NCI-H82 treated with DMSO at 0.1 percent for 48 hours (cell line): Measurements from ENCODE around the gene NRP2.

Experiments used
- DNase-seq: peaks from one replicate; lab custom pipeline; 2025; ENCODE audit not compliant: unreplicated experiment; lab: John Stamatoyannopoulos, UW

NRP2 gene

GRCh38 chr2:205704127-205704741, 21.9 kb downstream of the NRP2 start:
- DNase-seq: no peak

- no peak for DNase-seq
Measured at GRCh38 chr2:205705511-205706349, 23.4 kb downstream of the NRP2 start.

GRCh38 chr2:205706769-205707381, 24.6 kb downstream of the NRP2 start:
- no peak for DNase-seq

GRCh38 chr2:205708231-205708631, 25.9 kb downstream of the NRP2 start:
- DNase-seq: no peak

- DNase-seq: no peak
Measured at GRCh38 chr2:205709319-205709718, 27.0 kb downstream of the NRP2 start.

GRCh38 chr2:205712508-205712907, 30.2 kb downstream of the NRP2 start:
- DNase-seq: no peak

GRCh38 chr2:205713086-205713485, 30.8 kb downstream of the NRP2 start:
- DNase-seq: peak; percentile 30

- no peak for DNase-seq
Measured at GRCh38 chr2:205714058-205714776, 31.9 kb downstream of the NRP2 start.

GRCh38 chr2:205714789-205715720, 32.8 kb downstream of the NRP2 start:
- DNase-seq: no peak

GRCh38 chr2:205715831-205716525, 33.7 kb downstream of the NRP2 start:
- DNase-seq: no peak

GRCh38 chr2:205717175-205717846, 35.0 kb downstream of the NRP2 start:
- DNase-seq: no peak

- no peak for DNase-seq
Measured at GRCh38 chr2:205717999-205718398, 35.7 kb downstream of the NRP2 start.

- no peak for DNase-seq
Measured at GRCh38 chr2:205719847-205720246, 37.5 kb downstream of the NRP2 start.

GRCh38 chr2:205720451-205720902, 38.2 kb downstream of the NRP2 start:
- DNase-seq: no peak

- DNase-seq: no peak
Measured at GRCh38 chr2:205721057-205721449, 38.8 kb downstream of the NRP2 start.

GRCh38 chr2:205722283-205722918, 40.1 kb downstream of the NRP2 start:
- DNase-seq: no peak

- DNase-seq: no peak
Measured at GRCh38 chr2:205723179-205723578, 40.9 kb downstream of the NRP2 start.

GRCh38 chr2:205725059-205725458, 42.8 kb downstream of the NRP2 start:
- no peak for DNase-seq

- DNase-seq: no peak
Measured at GRCh38 chr2:205726506-205726905, 44.2 kb downstream of the NRP2 start.
